Stromal cell of bone marrow (primary cell): ENCODE results near the gene MAP1S.

Experiments
- DNase-seq: peaks from one replicate; pipeline ENCODE4 v3.0.0-alpha.2; 2012; ENCODE audit warnings: low read depth

Gene MAP1S

GRCh38 chr19:17737690-17738153 is 18.4 kb downstream of the MAP1S start:
- no peak for DNase-seq

- DNase-seq: no peak
These were observed 20.0 kb downstream of the MAP1S start for GRCh38 chr19:17739121-17739875.

GRCh38 chr19:17741456-17741855 is 22.2 kb downstream of the MAP1S start:
- DNase-seq: no peak

- peak; percentile 31 for DNase-seq
These were observed 24.7 kb downstream of the MAP1S start for GRCh38 chr19:17743874-17744580.

- DNase-seq: peak; percentile 78
These were observed 28.2 kb downstream of the MAP1S start for GRCh38 chr19:17747205-17748098.

- DNase-seq: no peak
These were observed 29.8 kb downstream of the MAP1S start for GRCh38 chr19:17748884-17749638.

- DNase-seq: no peak
These were observed 30.6 kb downstream of the MAP1S start for GRCh38 chr19:17749912-17750317.

GRCh38 chr19:17751103-17751911 is 32.0 kb downstream of the MAP1S start, which contains the start of gene FCHO1:
FCHO1 (plus strand) TSS chr19:17751477; CDS start chr19:17755165, 3,688 bp downstream.
- no peak for DNase-seq

- DNase-seq: no peak
These were observed 32.6 kb downstream of the MAP1S start for GRCh38 chr19:17751912-17752273.

GRCh38 chr19:17752865-17753639 is 33.8 kb downstream of the MAP1S start:
- no peak for DNase-seq

GRCh38 chr19:17753976-17754375 is 34.7 kb downstream of the MAP1S start:
- no peak for DNase-seq

- DNase-seq: no peak
These were observed 35.6 kb downstream of the MAP1S start for GRCh38 chr19:17754634-17755442.

- DNase-seq: no peak
These were observed 36.2 kb downstream of the MAP1S start for GRCh38 chr19:17755443-17755890.

GRCh38 chr19:17755977-17756670 is 36.8 kb downstream of the MAP1S start:
- DNase-seq: no peak

GRCh38 chr19:17757125-17757524 is 37.8 kb downstream of the MAP1S start:
- DNase-seq: no peak

GRCh38 chr19:17758515-17758914 is 39.2 kb downstream of the MAP1S start:
- DNase-seq: no peak

- no peak for DNase-seq
These were observed 41.9 kb downstream of the MAP1S start for GRCh38 chr19:17761148-17761547.

GRCh38 chr19:17762505-17763229 is 43.4 kb downstream of the MAP1S start:
- DNase-seq: no peak
